Measurements from ENCODE around the gene ZFTA.

DNA sequence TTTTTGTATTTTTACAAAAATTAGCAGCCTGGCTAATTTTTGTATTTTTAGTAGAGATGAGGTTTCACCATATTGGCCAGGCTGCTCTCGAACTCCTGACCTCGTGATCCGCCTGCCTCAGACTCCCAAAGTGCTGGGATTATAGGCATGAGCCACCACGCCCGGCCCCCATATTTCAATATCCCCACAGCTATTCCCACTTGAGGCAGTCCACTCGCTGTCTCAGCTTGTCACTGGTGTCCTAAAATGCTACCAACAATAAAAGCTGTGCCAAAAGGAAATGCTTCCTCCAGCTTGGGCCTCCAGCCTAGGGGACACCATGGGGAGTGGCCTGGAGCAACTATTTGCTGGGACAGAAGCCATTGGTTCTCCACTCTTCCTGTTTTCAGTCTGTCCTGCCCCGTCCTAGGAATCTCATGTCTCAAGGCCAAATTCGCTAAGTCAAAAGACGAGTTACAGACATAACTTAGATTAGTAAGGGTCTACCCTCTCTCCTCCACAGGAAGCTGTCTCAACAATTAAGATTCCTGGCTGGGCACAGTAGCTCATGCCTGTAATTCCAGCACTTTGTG lies 37.4 kb upstream of the ZFTA start:
- TF ChIP-seq EP300 (conservative IDR thresholded peaks at IDR 0.05; ENCODE audit: poor library complexity, severe bottlenecking) = no peak
- TF ChIP-seq, protein P1, sequence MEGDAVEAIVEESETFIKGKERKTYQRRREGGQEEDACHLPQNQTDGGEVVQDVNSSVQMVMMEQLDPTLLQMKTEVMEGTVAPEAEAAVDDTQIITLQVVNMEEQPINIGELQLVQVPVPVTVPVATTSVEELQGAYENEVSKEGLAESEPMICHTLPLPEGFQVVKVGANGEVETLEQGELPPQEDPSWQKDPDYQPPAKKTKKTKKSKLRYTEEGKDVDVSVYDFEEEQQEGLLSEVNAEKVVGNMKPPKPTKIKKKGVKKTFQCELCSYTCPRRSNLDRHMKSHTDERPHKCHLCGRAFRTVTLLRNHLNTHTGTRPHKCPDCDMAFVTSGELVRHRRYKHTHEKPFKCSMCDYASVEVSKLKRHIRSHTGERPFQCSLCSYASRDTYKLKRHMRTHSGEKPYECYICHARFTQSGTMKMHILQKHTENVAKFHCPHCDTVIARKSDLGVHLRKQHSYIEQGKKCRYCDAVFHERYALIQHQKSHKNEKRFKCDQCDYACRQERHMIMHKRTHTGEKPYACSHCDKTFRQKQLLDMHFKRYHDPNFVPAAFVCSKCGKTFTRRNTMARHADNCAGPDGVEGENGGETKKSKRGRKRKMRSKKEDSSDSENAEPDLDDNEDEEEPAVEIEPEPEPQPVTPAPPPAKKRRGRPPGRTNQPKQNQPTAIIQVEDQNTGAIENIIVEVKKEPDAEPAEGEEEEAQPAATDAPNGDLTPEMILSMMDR (IDR thresholded peaks at IDR 0.05; ENCODE audit: poor library complexity, severe bottlenecking) = no peak
- no peak for TF ChIP-seq RAD21 (conservative IDR thresholded peaks at IDR 0.05)
- no peak for TF ChIP-seq SMC3 (conservative IDR thresholded peaks at IDR 0.05; ENCODE audit: poor library complexity)
- TF ChIP-seq POLR2AphosphoS5 (IDR thresholded peaks at IDR 0.05) = no peak
- TF ChIP-seq, protein P2, sequence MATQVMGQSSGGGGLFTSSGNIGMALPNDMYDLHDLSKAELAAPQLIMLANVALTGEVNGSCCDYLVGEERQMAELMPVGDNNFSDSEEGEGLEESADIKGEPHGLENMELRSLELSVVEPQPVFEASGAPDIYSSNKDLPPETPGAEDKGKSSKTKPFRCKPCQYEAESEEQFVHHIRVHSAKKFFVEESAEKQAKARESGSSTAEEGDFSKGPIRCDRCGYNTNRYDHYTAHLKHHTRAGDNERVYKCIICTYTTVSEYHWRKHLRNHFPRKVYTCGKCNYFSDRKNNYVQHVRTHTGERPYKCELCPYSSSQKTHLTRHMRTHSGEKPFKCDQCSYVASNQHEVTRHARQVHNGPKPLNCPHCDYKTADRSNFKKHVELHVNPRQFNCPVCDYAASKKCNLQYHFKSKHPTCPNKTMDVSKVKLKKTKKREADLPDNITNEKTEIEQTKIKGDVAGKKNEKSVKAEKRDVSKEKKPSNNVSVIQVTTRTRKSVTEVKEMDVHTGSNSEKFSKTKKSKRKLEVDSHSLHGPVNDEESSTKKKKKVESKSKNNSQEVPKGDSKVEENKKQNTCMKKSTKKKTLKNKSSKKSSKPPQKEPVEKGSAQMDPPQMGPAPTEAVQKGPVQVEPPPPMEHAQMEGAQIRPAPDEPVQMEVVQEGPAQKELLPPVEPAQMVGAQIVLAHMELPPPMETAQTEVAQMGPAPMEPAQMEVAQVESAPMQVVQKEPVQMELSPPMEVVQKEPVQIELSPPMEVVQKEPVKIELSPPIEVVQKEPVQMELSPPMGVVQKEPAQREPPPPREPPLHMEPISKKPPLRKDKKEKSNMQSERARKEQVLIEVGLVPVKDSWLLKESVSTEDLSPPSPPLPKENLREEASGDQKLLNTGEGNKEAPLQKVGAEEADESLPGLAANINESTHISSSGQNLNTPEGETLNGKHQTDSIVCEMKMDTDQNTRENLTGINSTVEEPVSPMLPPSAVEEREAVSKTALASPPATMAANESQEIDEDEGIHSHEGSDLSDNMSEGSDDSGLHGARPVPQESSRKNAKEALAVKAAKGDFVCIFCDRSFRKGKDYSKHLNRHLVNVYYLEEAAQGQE (IDR thresholded peaks at IDR 0.05; ENCODE audit: borderline replicate concordance) = no peak
